Naive thymus-derived CD8-positive, alpha-beta T cell (primary cell): Measurements from ENCODE around the gene LSM12. TPM values are rescaled to one million over a fixed set of nuclear protein-coding genes. Genes with fewer than 3 reads are reported as not detected.

Experiments used
- ATAC-seq, 2 donors: fragments of 150-1000 bp; cut with Tn5 transposase in 1 of 2; sonication (Bioruptor Pico), chemical (Tn5 transposase) in 1 of 2; 1 replicate in 1 of 2; 2 replicates in 1 of 2; pipeline ENCODE4 v1.10.0; 2021; ENCODE audit warnings: mild to moderate bottlenecking in 2 of 2, moderate library complexity in 2 of 2
- POLR2A ChIA-PET: fragments of 350-600 bp; sonication (Branson Sonifier 250); formaldehyde crosslinking; loops from one replicate; lab custom pipeline; 2021; ENCODE audit warnings: antibody characterized with exemption; lab: Charles Lee
- DNase-seq, 10 donors: peaks; one replicate each; pipeline versions ENCODE4 v3.0.0 to v3.0.0-alpha.2; 2020 to 2022
- H3K27ac Mint-ChIP-seq, 10 donors: one replicate each; pipeline ENCODE4 v1.8.0; 2020 to 2022; ENCODE audit warnings: mild to moderate bottlenecking in 10 of 10, mixed read lengths in 10 of 10, moderate library complexity in 4 of 10, inconsistent platforms in 1 of 10
- H3K27me3 Mint-ChIP-seq, 5 donors: one replicate each; pipeline ENCODE4 v1.8.0; 2021 to 2022; ENCODE audit warnings: mixed read lengths in 5 of 5
- H3K36me3 Mint-ChIP-seq, 3 donors: one replicate each; pipeline ENCODE4 v1.8.0; 2020 to 2022; ENCODE audit warnings: mixed read lengths in 3 of 3, mild to moderate bottlenecking in 2 of 3, inconsistent platforms in 1 of 3
- H3K4me1 Mint-ChIP-seq, 4 donors: one replicate each; pipeline ENCODE4 v1.8.0; 2021 to 2022; ENCODE audit warnings: mixed read lengths in 4 of 4
- H3K4me3 Mint-ChIP-seq, 10 donors: one replicate each; pipeline ENCODE4 v1.8.0; 2020 to 2022; ENCODE audit warnings: mild to moderate bottlenecking in 10 of 10, mixed read lengths in 10 of 10, moderate library complexity in 6 of 10, inconsistent platforms in 1 of 10
- H3K9me3 Mint-ChIP-seq, 9 donors: one replicate each; pipeline ENCODE4 v1.8.0; 2020 to 2022; ENCODE audit warnings: mixed read lengths in 9 of 9, mild to moderate bottlenecking in 3 of 9, inconsistent platforms in 1 of 9, moderate library complexity in 1 of 9
- polyA plus RNA-seq, 3 donors: library from polyadenylated mRNA; unstranded; fragments of 300-500 nt; fragmentation: Illumina TruSeq; gene quantifications; one replicate each; pipeline ENCODE4 v1.2.3, GENCODE V29; 2021
- total RNA-seq, 8 experiments: library from RNA in 2 of 8; stranded (reverse) in 2 of 8; gene quantifications; one replicate each; pipeline ENCODE4 v1.2.3 and lab custom pipeline; 2021 to 2026

Gene LSM12
- total and polyA plus RNA-seq, 5 experiments from 2014 or later, result 33.3 to 82.6 (median 63.4) TPM

DNA sequence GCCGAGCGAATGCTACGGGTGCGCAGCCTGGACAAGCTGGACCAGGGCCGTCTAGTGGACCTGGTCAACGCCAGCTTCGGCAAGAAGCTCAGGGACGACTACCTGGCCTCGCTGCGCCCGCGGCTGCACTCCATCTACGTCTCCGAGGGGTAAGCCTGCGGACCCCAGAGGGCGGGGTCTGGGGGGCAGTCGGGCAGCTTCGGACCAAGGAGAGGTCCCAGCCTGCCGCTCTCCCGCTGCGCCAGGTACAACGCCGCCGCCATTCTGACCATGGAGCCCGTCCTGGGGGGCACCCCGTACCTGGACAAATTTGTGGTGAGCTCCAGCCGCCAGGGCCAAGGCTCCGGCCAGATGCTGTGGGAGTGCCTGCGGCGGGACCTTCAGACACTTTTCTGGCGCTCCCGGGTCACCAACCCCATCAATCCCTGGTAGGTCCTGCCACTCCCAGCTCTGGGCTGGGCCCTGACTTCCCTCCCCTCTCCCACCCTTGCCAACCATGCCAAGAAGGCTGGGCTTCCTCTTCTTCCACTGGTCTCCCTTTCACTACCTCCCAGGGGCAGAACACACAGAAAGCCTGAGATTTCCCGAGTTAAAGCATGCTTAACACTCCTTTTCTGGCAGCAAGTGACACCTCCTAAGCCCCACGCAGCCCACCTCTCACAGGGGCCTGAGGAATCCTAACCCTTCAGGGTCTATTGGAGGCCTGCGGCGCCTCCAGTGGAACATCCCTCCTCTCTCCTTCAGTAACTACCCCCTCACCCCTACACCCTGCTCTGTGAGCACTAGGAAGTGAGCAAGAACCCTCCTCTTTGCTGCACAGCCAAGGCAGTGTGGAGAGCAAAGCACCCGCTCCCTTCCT lies 58.9 kb downstream of the LSM12 start:
- peaks cover 0 to 11% (median 2%) of the 10 kb centered on the region in 5 donors for H3K27me3 Mint-ChIP-seq
- POLR2A ChIA-PET, result interaction anchor here (0.6 to 1.4 kb wide), 3 partner anchors 70 to 524 kb away, joined by 3 to 4 read pairs (median 3); partner anchors contain the start of gene DHX8
- DNase-seq (peak in 1 of 10 donors; percentile 12), ATAC-seq (no peak)
- peaks cover 18 to 31% (median 27%) of the 10 kb centered on the region in 4 donors for H3K4me1 Mint-ChIP-seq
- peak overlapping the region; percentile 78 to 95 (median 90) for H3K4me3 Mint-ChIP-seq
- peaks cover 0 to 22% (median 11%) of the 10 kb centered on the region in 3 donors for H3K36me3 Mint-ChIP-seq
- H3K27ac Mint-ChIP-seq, result peak overlapping the region; percentile 63 to 87 (median 72)
- H3K9me3 Mint-ChIP-seq, result no peaks in the 10 kb centered on the region

DNA sequence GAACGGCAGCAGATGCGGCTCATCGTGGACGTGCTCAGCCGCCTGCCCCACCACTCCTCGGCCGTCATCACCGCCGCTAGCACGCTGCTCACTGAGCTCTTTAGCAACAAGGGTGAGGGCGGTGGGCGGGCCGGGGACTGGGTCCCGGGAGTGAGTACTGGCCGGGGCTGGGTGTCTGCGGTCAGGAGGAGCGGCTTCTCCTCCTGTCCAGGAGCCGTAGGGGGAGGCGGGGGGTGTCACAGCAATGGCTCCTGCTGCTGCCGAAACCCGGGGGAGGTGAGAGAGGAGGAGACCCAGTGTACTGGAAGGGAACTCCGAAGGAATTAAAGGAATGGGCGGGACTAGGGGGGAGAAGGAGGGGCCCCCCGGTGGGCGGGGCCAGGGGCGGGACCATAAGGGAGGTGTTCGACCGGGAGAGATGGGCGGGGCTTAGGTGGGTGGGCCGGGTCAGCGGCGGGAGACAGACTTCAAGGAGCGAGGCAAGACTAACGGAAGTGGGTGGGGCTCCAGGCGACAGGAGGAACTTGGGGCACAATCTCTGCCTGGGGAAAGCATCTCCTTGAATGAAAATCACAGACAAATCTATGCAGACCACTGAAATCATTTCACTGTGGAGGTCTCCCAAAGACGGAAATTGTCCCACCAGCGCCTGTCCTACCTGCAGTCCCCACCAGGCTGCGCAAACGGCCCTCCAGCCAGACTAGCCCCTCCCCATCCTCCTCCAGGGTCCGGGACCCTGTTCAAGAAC lies 59.7 kb downstream of the LSM12 start:
- POLR2A ChIA-PET, result interaction anchor here (0.6 to 2.4 kb wide), 4 partner anchors 8 to 1183 kb away, joined by 3 to 8 read pairs (median 3); partner anchors contain the start of genes BECN1 and TMEM101
- Mint-ChIP-seq H3K4me1 (peaks cover 18 to 31% (median 27%) of the 10 kb centered on the region in 4 donors), H3K9me3 (no peaks in the 10 kb centered on the region), H3K27ac (peak overlapping the region in 9 of 10 donors; percentile 53 to 87 (median 74)), H3K27me3 (peaks cover 0 to 11% (median 2%) of the 10 kb centered on the region in 5 donors), H3K36me3 (peaks cover 0 to 22% (median 11%) of the 10 kb centered on the region in 3 donors), H3K4me3 (peak overlapping the region; percentile 78 to 95 (median 90))
- ATAC-seq (peak; percentile 73 to 79), DNase-seq (peak; percentile 81 to 98 (median 90))

DNA sequence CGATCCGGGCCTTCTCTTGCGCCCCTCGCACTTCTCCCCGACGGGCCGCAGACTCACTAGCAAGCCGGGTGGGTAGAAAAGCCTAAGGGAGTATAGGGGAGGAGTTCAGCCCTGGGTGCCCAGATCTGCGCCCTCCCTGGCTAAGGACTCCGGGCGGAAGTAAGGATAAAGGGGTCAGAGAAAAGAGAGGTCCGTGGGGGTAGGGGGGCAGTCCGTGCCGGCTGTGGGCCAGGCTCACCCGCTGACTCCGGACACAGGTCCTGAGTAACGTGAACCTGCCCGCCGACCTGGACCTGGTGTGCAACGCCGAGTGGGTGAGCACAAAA lies 60.2 kb downstream of the LSM12 start:
- H3K36me3 Mint-ChIP-seq, result peaks cover 0 to 16% (median 7%) of the 10 kb centered on the region in 3 donors
- no peaks in the 10 kb centered on the region for H3K9me3 Mint-ChIP-seq
- H3K27me3 Mint-ChIP-seq, result peaks cover 0 to 11% (median 2%) of the 10 kb centered on the region in 5 donors
- H3K27ac Mint-ChIP-seq, result peak overlapping the region in 6 of 10 donors; percentile 3 to 82 (median 72)
- peak overlapping the region; percentile 78 to 95 (median 90) for H3K4me3 Mint-ChIP-seq
- peak; percentile 24 to 26 for ATAC-seq
- H3K4me1 Mint-ChIP-seq, result peaks cover 16 to 28% (median 25%) of the 10 kb centered on the region in 4 donors
- peak in 3 of 10 donors; percentile 2 to 33 (median 22) for DNase-seq
- POLR2A ChIA-PET, result interaction anchor here (0.8 to 2.4 kb wide), 4 partner anchors 9 to 1182 kb away, joined by 3 to 8 read pairs (median 4); partner anchors contain the start of genes BECN1 and TMEM101

DNA sequence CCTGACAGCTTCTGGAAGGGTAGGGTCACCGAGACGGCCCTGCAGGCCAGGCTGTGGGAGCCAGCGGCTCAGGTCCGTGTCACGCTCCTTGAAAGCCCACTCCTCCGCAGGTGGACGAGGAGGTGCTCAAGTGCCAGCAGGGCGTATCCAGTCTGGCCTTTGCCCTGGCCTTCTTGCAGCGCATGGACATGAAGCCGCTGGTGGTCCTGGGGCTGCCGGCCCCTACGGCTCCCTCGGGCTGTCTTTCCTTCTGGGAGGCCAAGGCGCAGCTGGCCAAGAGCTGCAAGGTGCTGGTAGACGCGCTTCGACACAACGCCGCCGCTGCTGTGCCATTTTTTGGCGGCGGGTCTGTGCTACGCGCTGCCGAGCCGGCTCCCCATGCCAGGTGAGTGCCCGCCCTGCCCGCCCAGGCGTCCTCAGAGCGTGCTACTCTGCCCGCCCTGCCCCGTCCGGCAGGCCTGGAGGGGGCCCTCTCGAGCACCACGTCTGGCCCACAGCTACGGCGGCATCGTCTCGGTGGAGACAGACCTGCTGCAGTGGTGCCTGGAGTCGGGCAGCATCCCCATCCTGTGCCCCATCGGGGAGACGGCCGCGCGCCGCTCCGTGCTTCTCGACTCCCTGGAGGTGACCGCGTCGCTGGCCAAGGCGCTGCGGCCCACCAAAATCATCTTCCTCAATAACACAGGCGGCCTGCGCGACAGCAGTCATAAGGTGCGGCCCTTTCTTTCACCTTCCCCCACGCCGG lies 60.8 kb downstream of the LSM12 start:
- H3K27me3 Mint-ChIP-seq, result peaks cover 0 to 11% (median 2%) of the 10 kb centered on the region in 5 donors
- ATAC-seq (peak; percentile 18 to 32), DNase-seq (peak in 6 of 10 donors; percentile 16 to 43 (median 35))
- H3K36me3 Mint-ChIP-seq, result peaks cover 0 to 15% (median 3%) of the 10 kb centered on the region in 3 donors
- H3K4me3 Mint-ChIP-seq, result peak overlapping the region; percentile 78 to 95 (median 90)
- H3K9me3 Mint-ChIP-seq, result no peaks in the 10 kb centered on the region
- H3K4me1 Mint-ChIP-seq, result peaks cover 15 to 28% (median 25%) of the 10 kb centered on the region in 4 donors
- POLR2A ChIA-PET, result interaction anchor here (0.8 to 2.4 kb wide), 3 partner anchors 9 to 1182 kb away, joined by 3 to 8 read pairs (median 4); partner anchors contain the start of genes BECN1 and TMEM101
- H3K27ac Mint-ChIP-seq, result peak overlapping the region in 6 of 10 donors; percentile 3 to 82 (median 72)

DNA sequence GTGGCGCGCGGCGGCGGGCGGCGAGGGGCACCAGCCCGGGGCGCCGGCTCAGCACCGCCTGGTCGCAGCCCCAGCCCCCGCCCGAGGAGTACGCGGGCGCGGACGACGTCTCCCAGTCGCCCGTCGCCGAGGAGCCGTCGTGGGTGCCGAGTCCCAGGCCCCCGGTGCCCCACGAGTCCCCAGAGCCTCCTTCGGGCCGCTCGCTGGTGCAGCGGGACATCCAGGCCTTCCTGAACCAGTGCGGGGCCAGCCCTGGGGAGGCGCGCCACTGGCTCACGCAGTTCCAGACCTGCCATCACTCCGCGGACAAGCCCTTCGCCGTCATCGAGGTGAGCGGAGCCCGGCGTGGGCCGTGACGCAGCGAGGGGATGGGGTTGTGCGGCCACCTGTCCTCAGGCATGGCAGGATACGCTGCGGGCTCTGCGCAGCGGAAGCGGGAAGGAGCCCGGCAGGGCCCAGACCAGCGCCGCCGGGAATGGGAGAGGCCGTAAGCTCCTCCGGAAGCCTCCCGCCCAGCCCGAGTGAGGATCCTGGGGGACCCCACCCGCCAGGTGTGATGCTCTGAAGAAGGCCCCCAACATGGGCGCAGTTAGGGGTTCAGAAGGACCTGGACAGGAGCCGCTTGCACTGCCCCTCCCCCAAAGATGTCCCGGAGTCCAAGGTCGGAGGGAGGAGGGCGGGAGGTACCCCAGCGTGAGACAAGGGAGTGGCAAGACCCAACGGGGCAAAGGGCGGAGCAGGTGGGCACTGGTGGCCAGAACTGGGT lies 61.5 kb downstream of the LSM12 start:
- POLR2A ChIA-PET, result interaction anchor here (0.8 to 2.4 kb wide), 3 partner anchors 10 to 1181 kb away, joined by 3 to 8 read pairs (median 4); partner anchors contain the start of genes BECN1 and TMEM101
- H3K27ac Mint-ChIP-seq, result no peak overlapping the region
- ATAC-seq, result peak; percentile 5 to 9
- DNase-seq, result peak in 4 of 10 donors; percentile 12 to 28 (median 20)
- H3K4me1 Mint-ChIP-seq, result peaks cover 13 to 28% (median 25%) of the 10 kb centered on the region in 4 donors
- H3K27me3 Mint-ChIP-seq, result peaks cover 0 to 11% (median 2%) of the 10 kb centered on the region in 5 donors
- H3K9me3 Mint-ChIP-seq, result no peaks in the 10 kb centered on the region
- H3K36me3 Mint-ChIP-seq, result peaks cover 0 to 9% (median 2%) of the 10 kb centered on the region in 3 donors
- peak overlapping the region in 9 of 10 donors; percentile 43 to 84 (median 65) for H3K4me3 Mint-ChIP-seq

DNA sequence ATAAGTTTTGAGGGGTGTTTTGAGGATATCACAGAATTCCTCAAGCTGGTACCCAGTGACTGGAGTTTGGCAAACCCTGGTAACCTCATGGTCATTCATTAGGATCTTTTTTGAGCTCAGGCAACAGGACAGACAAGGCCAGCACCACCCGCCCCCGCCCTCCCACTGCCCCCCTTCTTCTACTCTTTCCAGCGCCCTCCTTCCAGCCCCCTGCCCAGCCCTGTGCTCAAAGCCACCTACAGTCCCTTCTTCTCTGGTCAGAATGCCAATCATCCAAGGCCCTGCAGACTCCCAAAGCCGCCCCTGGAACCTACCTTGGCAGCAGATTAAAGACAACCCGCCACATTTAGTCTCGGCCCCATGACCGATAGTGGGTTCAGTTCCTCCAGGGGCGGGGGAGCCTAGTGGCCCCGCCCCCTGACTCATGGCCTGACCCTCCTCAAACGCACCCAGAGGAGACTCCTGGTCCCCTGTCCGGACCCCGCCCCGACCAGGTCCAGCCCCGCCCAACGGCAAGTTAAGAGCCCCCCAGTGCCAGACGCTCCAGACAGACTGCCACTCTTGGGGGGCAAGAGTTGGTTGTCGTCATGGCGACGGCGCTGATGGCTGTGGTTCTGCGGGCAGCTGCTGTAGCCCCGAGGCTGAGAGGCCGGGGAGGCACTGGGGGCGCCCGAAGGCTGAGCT lies 62.3 kb downstream of the LSM12 start, which contains the start of gene NAGS:
Gene NAGS, plus strand, starts transcription at position 546 of the 684 bp plus-strand sequence. Its CDS starts 42 bp downstream, at position 588.
- Mint-ChIP-seq H3K27ac (peak within 1 kb of the TSS in 2 of 10 donors; percentile 11 to 15), H3K4me1 (peaks cover 13 to 28% (median 25%) of the 10 kb centered on the region in 4 donors), H3K4me3 (peak within 1 kb of the TSS; percentile 24 to 84 (median 62)), H3K27me3 (peaks cover 0 to 11% (median 2%) of the 10 kb centered on the region in 5 donors), H3K36me3 (peaks cover 0 to 1% (median 0%) of the 10 kb centered on the region in 3 donors), H3K9me3 (no peaks in the 10 kb centered on the region)
- POLR2A ChIA-PET, result interaction anchor here (0.6 to 2.4 kb wide), 3 partner anchors 11 to 66 kb away, joined by 4 to 8 read pairs (median 8); partner anchors contain the start of gene TMEM101
- no peak for ATAC-seq
- DNase-seq, result peak in 3 of 10 donors; percentile 7 to 28 (median 8)

DNA sequence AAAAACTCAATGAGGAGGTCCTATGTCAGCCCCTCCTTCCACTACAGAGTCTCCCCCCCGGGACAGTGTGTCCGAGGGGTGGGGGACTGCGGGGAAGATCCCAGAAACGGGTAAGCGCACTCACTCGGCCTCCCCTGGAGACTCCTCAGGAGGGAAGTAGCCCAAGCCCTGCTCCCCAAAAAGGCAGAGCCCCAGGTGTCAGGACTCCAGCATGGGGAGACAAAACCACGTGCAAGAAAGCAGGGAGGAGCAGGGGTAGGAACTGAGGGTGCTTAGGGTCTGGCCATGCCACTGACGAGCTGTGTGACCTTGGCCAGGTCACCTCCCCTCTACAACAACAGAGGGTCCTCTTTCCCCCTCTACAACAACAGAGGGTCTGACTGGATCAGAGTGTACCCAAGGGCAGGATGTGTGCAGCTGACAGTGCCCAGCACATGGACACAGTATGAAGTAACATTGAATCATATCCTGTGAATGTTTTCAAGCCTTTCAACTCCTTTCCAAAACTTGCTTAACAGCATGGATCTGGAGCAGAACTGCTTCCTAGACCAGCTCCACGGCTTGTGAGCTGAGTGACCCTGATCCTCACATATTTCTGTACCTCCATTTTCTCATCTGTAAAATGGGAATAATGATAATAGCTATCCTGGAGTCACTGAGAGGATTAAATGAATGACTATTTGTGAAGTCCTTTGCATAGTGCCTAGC lies 64.2 kb downstream of the LSM12 start:
- H3K9me3 Mint-ChIP-seq, result no peaks in the 10 kb centered on the region
- POLR2A ChIA-PET, result interaction anchor here (1.4 kb wide), 1 partner anchor 24 kb away, joined by 3 read pairs; no protein-coding TSS in a partner anchor
- H3K27me3 Mint-ChIP-seq, result peaks cover 2 to 10% (median 8%) of the 10 kb centered on the region in 5 donors
- peak overlapping the region in 1 of 10 donors; percentile 17 for H3K27ac Mint-ChIP-seq
- H3K36me3 Mint-ChIP-seq, result no peaks in the 10 kb centered on the region
- no peak for ATAC-seq
- H3K4me3 Mint-ChIP-seq, result peak overlapping the region in 1 of 10 donors; percentile 19
- peaks cover 6 to 19% (median 14%) of the 10 kb centered on the region in 4 donors for H3K4me1 Mint-ChIP-seq
- DNase-seq, result no peak

DNA sequence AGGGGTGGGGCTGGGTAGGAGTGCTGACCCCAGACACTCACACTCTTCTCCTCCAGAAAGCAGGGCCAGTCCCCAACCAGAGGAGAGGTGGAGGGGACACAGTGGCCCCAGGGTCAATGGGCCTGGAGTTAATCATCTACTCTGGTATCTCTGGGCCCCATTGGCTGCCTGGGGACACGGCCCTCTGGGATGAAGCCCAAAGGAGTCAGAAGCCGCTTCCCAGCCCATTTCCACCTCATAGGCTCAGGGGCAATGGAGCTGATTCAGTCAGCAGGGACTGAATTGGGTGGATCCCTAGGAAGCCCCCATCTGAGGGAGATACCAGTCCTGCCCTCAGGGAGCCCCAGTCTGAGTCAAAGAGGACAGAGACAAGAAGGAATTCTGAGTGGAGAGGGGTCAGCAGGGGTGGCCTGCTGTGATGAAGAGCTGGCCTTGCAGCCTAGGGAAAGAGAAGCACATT lies 65.0 kb downstream of the LSM12 start:
- H3K36me3 Mint-ChIP-seq, result no peaks in the 10 kb centered on the region
- peak overlapping the region in 1 of 10 donors; percentile 45 for H3K27ac Mint-ChIP-seq
- H3K4me3 Mint-ChIP-seq, result no peak overlapping the region
- ATAC-seq, result no peak
- H3K9me3 Mint-ChIP-seq, result no peaks in the 10 kb centered on the region
- POLR2A ChIA-PET, result interaction anchor here (1.4 kb wide), 1 partner anchor 25 kb away, joined by 3 read pairs; no protein-coding TSS in a partner anchor
- H3K27me3 Mint-ChIP-seq, result peaks cover 2 to 11% (median 8%) of the 10 kb centered on the region in 5 donors
- no peak for DNase-seq
- peaks cover 4 to 14% (median 8%) of the 10 kb centered on the region in 4 donors for H3K4me1 Mint-ChIP-seq

DNA sequence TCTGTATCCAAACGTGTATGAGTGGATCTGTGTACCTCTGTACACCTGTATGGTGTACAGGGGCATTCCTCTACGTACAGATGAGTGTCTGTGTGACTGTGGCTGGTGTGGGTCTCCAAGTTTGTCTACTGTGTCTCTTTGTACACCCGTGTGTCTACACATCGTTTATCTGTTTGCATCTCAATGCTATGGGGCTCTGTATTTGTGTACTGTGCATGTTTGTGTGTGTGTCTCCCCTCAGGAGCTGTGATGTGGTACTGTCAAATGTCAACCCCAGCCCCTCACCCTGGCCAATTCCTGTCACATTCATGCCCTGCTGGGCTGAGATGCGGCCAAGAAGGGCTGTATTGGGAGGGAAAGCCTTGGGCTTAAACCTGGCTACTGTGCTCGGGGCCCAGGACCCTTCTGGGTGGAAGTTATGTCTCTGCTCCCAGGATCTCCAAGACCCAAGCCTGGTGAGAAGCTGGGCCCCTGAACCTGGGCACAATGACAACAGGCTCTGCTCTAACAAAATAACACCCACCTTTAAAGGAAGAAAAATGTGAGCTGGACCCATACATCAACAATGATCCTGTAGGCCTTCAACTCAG lies 65.5 kb downstream of the LSM12 start:
- Mint-ChIP-seq H3K9me3 (no peaks in the 10 kb centered on the region), H3K36me3 (no peaks in the 10 kb centered on the region), H3K4me3 (no peak overlapping the region), H3K27me3 (peaks cover 2 to 13% (median 9%) of the 10 kb centered on the region in 5 donors), H3K27ac (no peak overlapping the region), H3K4me1 (peaks cover under 1 to 9% (median 3%) of the 10 kb centered on the region in 4 donors)
- ATAC-seq (no peak), DNase-seq (no peak)
- POLR2A ChIA-PET, result interaction anchor here (0.7 kb wide), 1 partner anchor 74 kb away, joined by 6 read pairs; no protein-coding TSS in a partner anchor
